A549 (cell line): ENCODE measurements around the gene DISC1. TPM values are rescaled to one million over a fixed set of nuclear protein-coding genes. Genes with fewer than 3 reads are reported as not detected.

Experiments
- ATAC-seq, 2 experiments: fragments of 200-7000 bp in 1 of 2; fragments of >200 bp in 1 of 2; cut with Nextera tagmentation in 1 of 2; cut with Tn5 transposase in 1 of 2; 3 replicates each; pipeline versions ENCODE4 v1.8.0 to v1.9.1; 2018 to 2020; ENCODE audit warnings: mild to moderate bottlenecking in 1 of 2, moderate library complexity in 1 of 2
- CTCF ChIA-PET: fragments of 300-600 bp; sonication (Branson Sonifier 250); formaldehyde crosslinking; extraction: SDS; loops from one replicate; lab custom pipeline; 2021; ENCODE audit warnings: antibody characterized with exemption, inconsistent platforms; lab: Yijun Ruan, JAX
- POLR2A ChIA-PET: fragments of 350-600 bp; formaldehyde crosslinking; extraction: SDS; loops from one replicate; lab custom pipeline; 2021; ENCODE audit warnings: antibody characterized with exemption, inconsistent platforms; lab: Yijun Ruan, JAX
- DNase-seq, 2 experiments: peaks; one replicate each; pipeline versions ENCODE4 v3.0.0 to v3.0.0-alpha.2; 2011 to 2016; ENCODE audit warnings: low read depth in 1 of 2, low spot score in 1 of 2
- FAIRE-seq: peaks from 2 replicates; lab custom pipeline; 2011; peaks lifted over from hg19 to GRCh38; lab: Jason Lieb, UNC
- H3K27ac ChIP-seq, 2 experiments: fragments of >200 bp; sonication (Bioruptor Twin); formaldehyde crosslinking; 3 replicates each; pipeline ENCODE4 v1.5.1; 2016 to 2017
- H3K4me1 ChIP-seq: fragments of >200 bp; sonication (Bioruptor Twin); formaldehyde crosslinking; 3 replicates; pipeline ENCODE4 v1.6.1; 2016
- H3K4me2 ChIP-seq: fragments of >200 bp; sonication (Bioruptor Twin); formaldehyde crosslinking; 3 replicates; pipeline ENCODE4 v1.6.1; 2016
- H3K4me3 ChIP-seq: fragments of >200 bp; sonication (Bioruptor Twin); formaldehyde crosslinking; 3 replicates; pipeline ENCODE4 v1.5.1; 2016
- H3K9me3 ChIP-seq: fragments of >200 bp; sonication (Bioruptor Twin); formaldehyde crosslinking; 3 replicates; pipeline ENCODE4 v1.6.1; 2016
- BHLHE40 ChIP-seq: IDR thresholded peaks from 2 replicates; pipeline ENCODE4 v1.6.1; 2012; ENCODE audit warnings: low read depth, low read length, inconsistent platforms
- CBX2 ChIP-seq: fragments of 200-600 bp; sonication (generic); IDR thresholded peaks from 2 replicates; pipeline ENCODE4 v1.6.1; 2016; ENCODE audit warnings: low read depth, mild to moderate bottlenecking, borderline replicate concordance
- CBX8 ChIP-seq: fragments of 200-600 bp; sonication (generic); IDR thresholded peaks from 2 replicates; pipeline ENCODE4 v1.6.1; 2016
- CEBPB ChIP-seq, 2 experiments: fragments of >200 bp in 1 of 2; sonication (Bioruptor Twin) in 1 of 2; formaldehyde crosslinking in 1 of 2; IDR thresholded peaks; 2 replicates each; pipeline ENCODE4 v1.6.1; 2012 to 2016
- CHD4 ChIP-seq: fragments of 200-600 bp; sonication (generic); IDR thresholded peaks from 2 replicates; pipeline ENCODE4 v1.6.1; 2016; ENCODE audit warnings: antibody characterized with exemption, mild to moderate bottlenecking, borderline replicate concordance
- CTCF ChIP-seq: fragments of >200 bp; sonication (Bioruptor Twin); formaldehyde crosslinking; IDR thresholded peaks from 3 replicates; pipeline ENCODE4 v1.5.1; 2016
- E2F6 ChIP-seq: IDR thresholded peaks from 2 replicates; pipeline ENCODE4 v1.6.1; 2012; ENCODE audit warnings: low read depth, borderline replicate concordance
- EHF ChIP-seq: fragments of 250-450 bp; sonication (Bioruptor Pico); IDR thresholded peaks from 2 replicates; pipeline ENCODE4 v1.5.0; 2020; ENCODE audit warnings: mild to moderate bottlenecking
- EP300 ChIP-seq, 2 experiments: fragments of >200 bp; sonication (Bioruptor Twin); formaldehyde crosslinking; IDR thresholded peaks; 2 replicates in 1 of 2; 3 replicates in 1 of 2; pipeline ENCODE4 v1.6.1; 2016 to 2017
- ESRRA ChIP-seq: fragments of 150-350 bp; IDR thresholded peaks from 2 replicates; pipeline ENCODE4 v1.6.1; 2014; ENCODE audit warnings: mild to moderate bottlenecking, low read length, borderline replicate concordance
- FOSB ChIP-seq: fragments of 250-450 bp; sonication (Bioruptor Pico); IDR thresholded peaks from 2 replicates; pipeline ENCODE4 v1.5.0; 2020; ENCODE audit warnings: mild to moderate bottlenecking, moderate library complexity
- FOSL2 ChIP-seq, 2 experiments: fragments of 450-650 bp in 1 of 2; fragments of >200 bp in 1 of 2; sonication (Bioruptor Twin) in 1 of 2; formaldehyde crosslinking; IDR thresholded peaks; 2 replicates each; pipeline versions ENCODE4 v1.5.0 to v1.6.1; 2016 to 2020; ENCODE audit warnings: mild to moderate bottlenecking in 1 of 2, moderate library complexity in 1 of 2
- HDAC2 ChIP-seq: fragments of 200-600 bp; sonication (generic); IDR thresholded peaks from 2 replicates; pipeline ENCODE4 v1.6.1; 2016
- HEYL ChIP-seq: fragments of 250-450 bp; sonication (Bioruptor Pico); IDR thresholded peaks from 2 replicates; pipeline ENCODE4 v1.8.0; 2021; ENCODE audit warnings: mild to moderate bottlenecking, moderate library complexity
- HOXB5 ChIP-seq: fragments of 250-450 bp; sonication (Bioruptor Pico); IDR thresholded peaks from 2 replicates; pipeline ENCODE4 v1.5.0; 2020; ENCODE audit warnings: mild to moderate bottlenecking, moderate library complexity
- JUN ChIP-seq, 2 experiments: fragments of >200 bp; sonication (Bioruptor Twin); formaldehyde crosslinking; IDR thresholded peaks; 2 replicates in 1 of 2; 3 replicates in 1 of 2; pipeline ENCODE4 v1.6.1; 2016 to 2017
- MAX ChIP-seq: IDR thresholded peaks from 2 replicates; pipeline ENCODE4 v1.6.1; 2012
- NFE2L2 ChIP-seq: fragments of 150-350 bp; conservative IDR thresholded peaks from 2 replicates; pipeline ENCODE4 v1.6.1; 2014; ENCODE audit warnings: low read length
- PBX3 ChIP-seq: IDR thresholded peaks from 2 replicates; pipeline ENCODE4 v1.6.1; 2012
- PHF8 ChIP-seq: fragments of 200-600 bp; sonication (generic); IDR thresholded peaks from 2 replicates; pipeline ENCODE4 v1.6.1; 2016; ENCODE audit warnings: low read depth, mild to moderate bottlenecking, antibody characterized with exemption, moderate library complexity, borderline replicate concordance
- POLR2AphosphoS2 ChIP-seq: conservative IDR thresholded peaks from 2 replicates; pipeline ENCODE4 v1.6.1; 2012; ENCODE audit warnings: low read length, improper control_type of control experiment, inconsistent platforms
- RNF2 ChIP-seq: fragments of 200-600 bp; sonication (generic); IDR thresholded peaks from 2 replicates; pipeline ENCODE4 v1.6.1; 2016; ENCODE audit warnings: low read depth, mild to moderate bottlenecking, antibody characterized with exemption, moderate library complexity, borderline replicate concordance
- ZFP36 ChIP-seq: fragments of 450-650 bp; IDR thresholded peaks from 2 replicates; pipeline ENCODE4 v1.6.1; 2014; ENCODE audit warnings: borderline replicate concordance; ENCODE audit not compliant: partially characterized antibody
- ZNF302 ChIP-seq: fragments of 250-450 bp; sonication (Bioruptor Pico); IDR thresholded peaks from 2 replicates; pipeline ENCODE4 v1.9.0; 2021; ENCODE audit warnings: inconsistent platforms, mild to moderate bottlenecking, moderate library complexity
- ZSCAN20 ChIP-seq: fragments of 250-450 bp; sonication (Bioruptor Pico); IDR thresholded peaks from 2 replicates; pipeline ENCODE4 v1.8.0; 2022; ENCODE audit warnings: mild to moderate bottlenecking, moderate library complexity
- WGBS: methylation state at CpG from one replicate; pipeline ENCODE4 v1.1.6; 2017; ENCODE audit errors: missing lambda C conversion rate; 5-methylcytosine and 5-hydroxymethylcytosine counted together
- polyA plus RNA-seq, 4 experiments: library from polyadenylated mRNA; depleted of rRNA in 3 of 4; stranded (reverse); fragments of >200 nt; fragmentation: RNase III in 1 of 4; extraction: RNeasy Plus Mini Kit Qiagen cat#74134 plus additional on column Dnase treatment in 1 of 4; gene quantifications; 2 replicates in 3 of 4; 3 replicates in 1 of 4; pipeline ENCODE4 v1.2.3, GENCODE V29; 2011 to 2017

Gene DISC1
- polyA plus RNA-seq, 2 of the 4 experiments (the other 2 are of a cell fraction), result 0.39 to 0.74 TPM

- H3K4me2 ChIP-seq, result no peak overlapping the region
- H3K27ac ChIP-seq, result no peak overlapping the region
- FAIRE-seq (no peak), ATAC-seq (no peak), DNase-seq (no peak)
- H3K4me1 ChIP-seq, result peaks cover 25% of the 10 kb centered on the region
- WGBS, result 85% methylated on average over 10 of the region's 10 CpGs
- H3K9me3 ChIP-seq, result no peaks in the 10 kb centered on the region
- no peak for TF ChIP-seq PHF8
- TF ChIP-seq RNF2, result no peak
- TF ChIP-seq CBX8, result no peak
- no peak for TF ChIP-seq HEYL (CRISPR knock-in tag)
- no peak for TF ChIP-seq ESRRA
- no peak for TF ChIP-seq MAX
- no peak for TF ChIP-seq HOXB5 (CRISPR knock-in tag)
- no peak for TF ChIP-seq ZSCAN20 (CRISPR knock-in tag)
- no peak for TF ChIP-seq CBX2
- no peak for TF ChIP-seq CHD4
- TF ChIP-seq FOSB, result no peak
- TF ChIP-seq EP300 (IDR thresholded peaks at IDR 0.05), result no peak
- TF ChIP-seq FOSL2 (IDR thresholded peaks at IDR 0.05), result no peak
- TF ChIP-seq FOSL2 (CRISPR knock-in tag; IDR thresholded peaks at IDR 0.05), result no peak
- no peak for TF ChIP-seq ZFP36
- CTCF ChIA-PET, result no interaction called here
- no peak overlapping the region for H3K4me3 ChIP-seq
- POLR2A ChIA-PET, result no interaction called here
Measured at GRCh38 chr1:231630558-231631205, 4.1 kb downstream of the DISC1 start.

GRCh38 chr1:231631717-231632116, 5.1 kb downstream of the DISC1 start:
- CTCF ChIA-PET, result no interaction called here
- H3K4me1 ChIP-seq, result peaks cover 29% of the 10 kb centered on the region
- POLR2A ChIA-PET, result no interaction called here
- 76% methylated on average over 4 of the region's 4 CpGs for WGBS
- no peak overlapping the region for H3K27ac ChIP-seq
- ATAC-seq, result no peak
- TF ChIP-seq FOSB (no peak), HOXB5 (CRISPR knock-in tag) (no peak), JUN (IDR thresholded peaks at IDR 0.05) (no peak), HDAC2 (no peak)
- H3K9me3 ChIP-seq, result no peaks in the 10 kb centered on the region
- no peak for FAIRE-seq
- H3K4me2 ChIP-seq, result no peak overlapping the region
- H3K4me3 ChIP-seq, result no peak overlapping the region
- DNase-seq, result no peak

- H3K4me3 ChIP-seq, result no peak overlapping the region
- CTCF ChIA-PET, result no interaction called here
- no peak for FAIRE-seq
- DNase-seq, result no peak
- no peaks in the 10 kb centered on the region for H3K9me3 ChIP-seq
- no peak for ATAC-seq
- WGBS, result 16% methylated on average over 3 of the region's 3 CpGs
- no peak for TF ChIP-seq HOXB5 (CRISPR knock-in tag)
- no peak for TF ChIP-seq NFE2L2
- no peak for TF ChIP-seq BHLHE40
- TF ChIP-seq EHF (CRISPR knock-in tag), result no peak
- H3K4me1 ChIP-seq, result peaks cover 28% of the 10 kb centered on the region
- no peak overlapping the region for H3K4me2 ChIP-seq
- POLR2A ChIA-PET, result no interaction called here
- H3K27ac ChIP-seq, result no peak overlapping the region
Measured at GRCh38 chr1:231632119-231632518, 5.5 kb downstream of the DISC1 start.

GRCh38 chr1:231634323-231635013, 7.9 kb downstream of the DISC1 start:
- ATAC-seq (no peak), FAIRE-seq (no peak), DNase-seq (no peak)
- no peak overlapping the region for H3K4me2 ChIP-seq
- TF ChIP-seq RNF2, result no peak
- TF ChIP-seq E2F6, result no peak
- TF ChIP-seq ZSCAN20 (CRISPR knock-in tag), result no peak
- TF ChIP-seq CHD4, result no peak
- TF ChIP-seq CEBPB (IDR thresholded peaks at IDR 0.05), result no peak
- TF ChIP-seq POLR2AphosphoS2, result no peak
- TF ChIP-seq PBX3, result no peak
- no peak for TF ChIP-seq ZNF302 (CRISPR knock-in tag)
- TF ChIP-seq CTCF, result no peak
- H3K4me3 ChIP-seq, result no peak overlapping the region
- CTCF ChIA-PET, result no interaction called here
- no peaks in the 10 kb centered on the region for H3K9me3 ChIP-seq
- POLR2A ChIA-PET, result no interaction called here
- 64% methylated on average over 6 of the region's 6 CpGs for WGBS
- H3K4me1 ChIP-seq, result peaks cover 11% of the 10 kb centered on the region; the same call in 2 of the 3 replicates
- no peak overlapping the region for H3K27ac ChIP-seq
